Astrocyte of the cerebellum (primary cell): ENCODE measurements around the gene AIRE.

Experiments
- DNase-seq: peaks from one replicate; pipeline ENCODE4 v3.0.0-alpha.2; 2011; ENCODE audit warnings: low read depth
- H3K4me3 ChIP-seq: 2 replicates; pipeline ENCODE4 v1.5.1; 2011; ENCODE audit warnings: mild to moderate bottlenecking, low read depth, low read length, moderate library complexity
- in situ Hi-C: cut with HindIII; loops from 2 replicates; pipeline ENCODE4 v1.10.0; 2017; ENCODE audit warnings: low sequenced_read_pairs
- TF ChIP-seq, protein P1 (sequence below): IDR thresholded peaks from 2 replicates; pipeline ENCODE4 v1.5.1; 2012; ENCODE audit warnings: low read length, low read depth, moderate library complexity, mild to moderate bottlenecking; ENCODE audit errors: missing control alignments

AIRE gene

DNA sequence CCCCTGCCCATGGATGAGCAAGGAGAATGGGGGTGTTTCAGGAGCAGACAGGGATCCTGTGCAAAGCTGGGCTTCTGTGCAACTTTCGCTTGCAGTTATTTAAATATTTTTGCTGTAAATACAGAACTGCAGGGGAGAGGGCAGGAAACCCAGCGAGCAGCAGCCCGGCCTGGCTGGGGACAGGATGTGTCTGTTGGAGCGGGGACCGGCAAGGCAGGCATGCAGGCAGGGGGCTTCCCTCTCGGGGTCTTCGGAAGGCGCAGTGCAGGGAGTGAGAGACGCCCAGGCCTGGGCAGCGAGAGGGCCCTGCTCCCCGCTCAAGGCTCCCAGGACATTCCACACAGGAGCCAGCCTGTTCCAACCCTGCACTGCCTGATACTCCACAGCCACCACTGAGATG, 1.7 kb upstream of the AIRE start:
- TF ChIP-seq, protein P1, sequence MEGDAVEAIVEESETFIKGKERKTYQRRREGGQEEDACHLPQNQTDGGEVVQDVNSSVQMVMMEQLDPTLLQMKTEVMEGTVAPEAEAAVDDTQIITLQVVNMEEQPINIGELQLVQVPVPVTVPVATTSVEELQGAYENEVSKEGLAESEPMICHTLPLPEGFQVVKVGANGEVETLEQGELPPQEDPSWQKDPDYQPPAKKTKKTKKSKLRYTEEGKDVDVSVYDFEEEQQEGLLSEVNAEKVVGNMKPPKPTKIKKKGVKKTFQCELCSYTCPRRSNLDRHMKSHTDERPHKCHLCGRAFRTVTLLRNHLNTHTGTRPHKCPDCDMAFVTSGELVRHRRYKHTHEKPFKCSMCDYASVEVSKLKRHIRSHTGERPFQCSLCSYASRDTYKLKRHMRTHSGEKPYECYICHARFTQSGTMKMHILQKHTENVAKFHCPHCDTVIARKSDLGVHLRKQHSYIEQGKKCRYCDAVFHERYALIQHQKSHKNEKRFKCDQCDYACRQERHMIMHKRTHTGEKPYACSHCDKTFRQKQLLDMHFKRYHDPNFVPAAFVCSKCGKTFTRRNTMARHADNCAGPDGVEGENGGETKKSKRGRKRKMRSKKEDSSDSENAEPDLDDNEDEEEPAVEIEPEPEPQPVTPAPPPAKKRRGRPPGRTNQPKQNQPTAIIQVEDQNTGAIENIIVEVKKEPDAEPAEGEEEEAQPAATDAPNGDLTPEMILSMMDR, result no peak
- in situ Hi-C loops, result no loop called here
- H3K4me3 ChIP-seq, result no peak overlapping the region
- no peak for DNase-seq

DNA sequence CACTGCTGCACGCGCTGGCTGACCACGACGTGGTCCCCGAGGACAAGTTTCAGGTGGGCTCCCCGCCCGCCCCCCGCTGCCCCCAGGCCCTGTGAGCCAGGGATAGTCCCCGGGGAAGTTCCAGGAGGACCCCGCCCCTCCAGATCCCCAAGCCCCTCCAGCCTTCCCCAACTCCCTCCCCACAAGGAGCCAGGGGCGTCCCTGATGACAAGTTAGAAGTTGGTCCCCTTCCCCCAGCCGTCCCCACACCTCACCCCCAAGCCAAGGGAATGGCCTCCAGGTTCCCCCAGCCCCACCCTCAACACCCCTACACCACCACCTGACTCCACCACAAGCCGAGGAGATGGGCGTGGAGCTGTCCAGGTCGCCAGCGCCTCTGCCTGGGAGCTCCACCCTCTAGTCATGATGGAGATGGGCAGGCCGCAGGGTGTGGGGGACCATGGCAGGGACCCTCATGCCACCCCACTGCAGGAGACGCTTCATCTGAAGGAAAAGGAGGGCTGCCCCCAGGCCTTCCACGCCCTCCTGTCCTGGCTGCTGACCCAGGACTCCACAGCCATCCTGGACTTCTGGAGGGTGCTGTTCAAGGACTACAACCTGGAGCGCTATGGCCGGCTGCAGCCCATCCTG, 525 bp downstream of the AIRE start:
- DNase-seq, result no peak
- H3K4me3 ChIP-seq, result no peak overlapping the region
- in situ Hi-C loops, result no loop called here
- TF ChIP-seq, protein P1, result no peak

DNA sequence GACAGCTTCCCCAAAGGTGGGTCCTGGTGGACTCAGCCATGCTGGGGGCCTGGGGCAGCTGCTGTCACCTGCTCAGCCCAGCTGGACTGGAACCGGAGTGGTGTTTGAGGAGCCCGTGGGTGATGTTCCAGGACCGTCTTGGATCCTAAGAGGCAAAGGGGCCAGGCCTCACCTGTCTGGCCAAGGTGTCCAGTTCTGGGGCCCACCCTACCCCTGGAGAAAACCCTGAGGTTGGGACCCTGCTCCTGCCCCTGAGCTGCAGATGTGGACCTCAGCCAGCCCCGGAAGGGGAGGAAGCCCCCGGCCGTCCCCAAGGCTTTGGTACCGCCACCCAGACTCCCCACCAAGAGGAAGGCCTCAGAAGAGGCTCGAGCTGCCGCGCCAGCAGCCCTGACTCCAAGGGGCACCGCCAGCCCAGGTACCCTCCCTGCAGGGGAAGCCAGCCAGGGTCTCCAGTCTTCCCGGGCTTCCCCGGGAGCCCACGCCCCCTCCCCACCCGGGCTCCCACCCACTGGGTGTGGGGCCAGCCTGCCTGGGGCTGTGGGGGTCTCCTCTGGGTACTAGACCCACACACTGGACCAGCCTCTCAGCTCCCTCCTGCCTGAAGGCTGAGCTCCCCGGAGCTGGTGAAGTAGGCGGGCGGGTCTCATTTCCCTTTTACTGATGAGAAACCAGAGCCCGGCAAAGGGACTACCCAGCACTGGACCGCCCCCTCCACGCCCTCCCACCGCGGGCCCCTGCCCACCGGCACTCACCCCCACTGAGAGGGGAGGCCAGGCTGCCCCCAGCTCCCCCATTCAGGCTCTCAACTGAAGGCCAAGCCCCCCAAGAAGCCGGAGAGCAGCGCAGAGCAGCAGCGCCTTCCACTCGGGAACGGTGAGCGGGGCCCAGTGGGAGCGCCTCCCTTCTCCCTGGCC, 1.3 kb downstream of the AIRE start:
- DNase-seq, result no peak
- in situ Hi-C loops, result no loop called here
- no peak overlapping the region for H3K4me3 ChIP-seq
- TF ChIP-seq, protein P1, result no peak

DNA sequence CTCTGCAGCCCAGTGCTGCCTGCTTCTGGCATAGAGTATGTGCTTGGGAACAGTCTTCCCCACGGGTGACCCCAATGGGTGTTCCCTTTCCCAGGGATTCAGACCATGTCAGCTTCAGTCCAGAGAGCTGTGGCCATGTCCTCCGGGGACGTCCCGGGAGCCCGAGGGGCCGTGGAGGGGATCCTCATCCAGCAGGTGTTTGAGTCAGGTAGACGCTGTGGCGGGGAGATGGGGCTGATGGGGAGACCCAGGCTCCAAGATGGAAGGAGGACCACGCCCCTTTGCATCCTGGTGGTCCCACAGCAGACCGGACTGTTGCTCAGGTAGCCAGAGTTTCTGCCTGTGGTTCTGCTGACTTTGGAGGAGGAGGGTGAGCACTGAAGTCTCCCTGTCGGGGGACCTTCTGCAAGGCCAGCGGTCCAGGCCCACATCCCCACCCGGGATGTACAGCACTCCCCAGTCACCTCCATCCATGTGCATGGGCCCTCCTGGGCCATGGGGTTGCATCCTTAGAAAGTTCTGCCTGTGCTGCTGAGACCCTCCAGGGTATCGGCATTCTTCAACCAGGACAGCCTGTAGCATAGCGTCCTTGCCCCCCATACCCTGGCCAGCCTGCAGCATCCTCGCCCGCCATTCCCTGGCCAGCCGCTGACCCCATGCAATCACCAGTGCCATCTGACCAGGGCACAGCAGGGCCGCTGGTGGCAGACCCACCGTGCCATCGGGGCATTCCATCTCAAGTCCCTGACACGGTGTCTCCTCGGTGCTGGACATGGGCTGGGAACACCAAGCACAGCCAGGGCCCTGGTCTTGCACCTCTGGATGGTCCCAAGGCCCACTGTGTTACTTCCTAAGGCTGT, 2.8 kb downstream of the AIRE start:
- in situ Hi-C loops, result no loop called here
- H3K4me3 ChIP-seq, result no peak overlapping the region
- DNase-seq, result no peak
- TF ChIP-seq, protein P1, result no peak

DNA sequence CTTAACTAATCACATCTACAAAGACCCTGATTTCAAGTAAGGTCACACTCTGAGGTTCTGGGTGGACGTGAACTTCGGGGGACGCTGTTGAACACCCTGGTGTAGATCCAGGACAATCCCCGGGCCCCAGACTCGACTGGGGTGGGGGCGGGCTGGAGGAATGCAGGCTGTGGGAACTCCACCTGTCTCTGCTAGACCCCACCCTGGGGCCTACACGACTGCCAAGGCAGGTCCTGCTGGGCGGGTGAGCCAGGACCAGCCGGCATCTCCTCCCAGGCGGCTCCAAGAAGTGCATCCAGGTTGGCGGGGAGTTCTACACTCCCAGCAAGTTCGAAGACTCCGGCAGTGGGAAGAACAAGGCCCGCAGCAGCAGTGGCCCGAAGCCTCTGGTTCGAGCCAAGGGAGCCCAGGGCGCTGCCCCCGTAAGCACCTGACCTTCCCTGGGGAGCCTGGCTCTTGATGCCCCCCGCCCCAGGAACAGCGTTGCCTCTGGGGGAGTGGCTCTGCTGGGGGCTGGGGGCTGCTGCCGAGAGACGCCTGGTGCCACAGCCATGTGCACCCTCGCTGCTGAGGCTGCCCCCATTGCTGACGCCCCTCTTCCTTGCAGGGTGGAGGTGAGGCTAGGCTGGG, 3.8 kb downstream of the AIRE start:
- no peak overlapping the region for H3K4me3 ChIP-seq
- in situ Hi-C loops, result no loop called here
- TF ChIP-seq, protein P1, result no peak
- no peak for DNase-seq
